Activated gamma-delta T cell treated with Interleukin-2 at 50 U/mL for 16 hours (primary cell): ENCODE measurements around the gene RETREG1.
A peak's percentile ranks its signal among the peaks of the same experiment; 100 is the strongest.
"Not testable (repeated sequence)": the region's sequence is repeated elsewhere in the genome, so short reads cannot be mapped to it uniquely, and the experiment has no call there.

Source experiments
- DNase-seq: peaks from one replicate; pipeline ENCODE4 v3.0.0-alpha.2; 2020

RETREG1 gene

GRCh38 chr5:16483361-16483760 is 133.4 kb downstream of the RETREG1 start:
- no peak for DNase-seq

GRCh38 chr5:16482891-16483290 is 133.9 kb downstream of the RETREG1 start:
- no peak for DNase-seq

- DNase-seq: no peak
Measured at GRCh38 chr5:16480821-16481538, 135.8 kb downstream of the RETREG1 start.

- DNase-seq: no peak
Measured at GRCh38 chr5:16480144-16480543, 136.7 kb downstream of the RETREG1 start.

GRCh38 chr5:16477541-16477940 is 139.3 kb downstream of the RETREG1 start:
- DNase-seq: no peak

- not testable (repeated sequence) for DNase-seq
Measured at GRCh38 chr5:16476417-16476816, 140.4 kb downstream of the RETREG1 start.

GRCh38 chr5:16471387-16471786 is 145.4 kb downstream of the RETREG1 start:
- DNase-seq: no peak

- DNase-seq: no peak
Measured at GRCh38 chr5:16467363-16468219, 149.2 kb downstream of the RETREG1 start.

- DNase-seq: peak; percentile 86
Measured at GRCh38 chr5:16465544-16466432, 151.0 kb downstream of the RETREG1 start, which contains the start of gene ZNF622. Gene ZNF622 (minus strand): TSS chr5:16465800. CDS start chr5:16465665, 135 bp downstream.

GRCh38 chr5:16464664-16465543 is 151.9 kb downstream of the RETREG1 start:
- no peak for DNase-seq

- DNase-seq: no peak
Measured at GRCh38 chr5:16464231-16464630, 152.6 kb downstream of the RETREG1 start.

- DNase-seq: no peak
Measured at GRCh38 chr5:16461782-16462181, 155.0 kb downstream of the RETREG1 start.

- DNase-seq: no peak
Measured at GRCh38 chr5:16461026-16461425, 155.8 kb downstream of the RETREG1 start.

GRCh38 chr5:16459451-16459850 is 157.3 kb downstream of the RETREG1 start:
- DNase-seq: no peak

GRCh38 chr5:16457853-16458252 is 158.9 kb downstream of the RETREG1 start:
- no peak for DNase-seq

GRCh38 chr5:16457451-16457850 is 159.3 kb downstream of the RETREG1 start:
- DNase-seq: no peak

- DNase-seq: peak; percentile 14
Measured at GRCh38 chr5:16456103-16456832, 160.5 kb downstream of the RETREG1 start.

GRCh38 chr5:16455668-16456067 is 161.1 kb downstream of the RETREG1 start:
- DNase-seq: no peak

GRCh38 chr5:16454686-16455085 is 162.1 kb downstream of the RETREG1 start:
- no peak for DNase-seq

GRCh38 chr5:16453609-16454008 is 163.2 kb downstream of the RETREG1 start:
- no peak for DNase-seq

GRCh38 chr5:16450163-16450562 is 166.6 kb downstream of the RETREG1 start:
- DNase-seq: no peak
